ENCODE results near the gene TMEM95. TPM values are rescaled to one million over a fixed set of nuclear protein-coding genes. Genes with fewer than 3 reads are reported as not detected.
"Not testable (repeated sequence)": the region's sequence is repeated elsewhere in the genome, so short reads cannot be mapped to it uniquely, and the experiment has no call there.

Gene TMEM95
- polyA plus RNA-seq, 12 donors: not detected

DNA sequence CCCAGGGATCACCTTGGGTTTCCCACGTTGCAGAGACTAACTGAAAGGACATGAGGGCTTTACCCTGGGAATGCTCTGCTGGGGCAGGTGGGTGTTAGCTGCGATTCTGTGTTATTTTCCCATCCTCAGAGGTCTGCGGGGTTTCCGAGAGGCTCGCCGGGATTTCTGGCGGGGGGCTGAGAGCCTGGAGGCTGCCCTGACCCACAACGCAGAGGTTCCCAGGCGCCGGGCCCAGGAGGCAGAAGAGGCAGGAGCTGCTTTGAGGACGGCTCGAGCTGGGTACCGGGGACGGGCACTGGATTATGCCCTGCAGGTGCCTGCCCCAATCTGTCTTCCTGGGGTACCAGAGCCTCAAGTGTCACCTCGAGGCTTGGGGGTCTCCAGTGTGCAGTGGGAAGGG is 11.7 kb upstream of the TMEM95 start:
- no peak for DNase-seq

DNA sequence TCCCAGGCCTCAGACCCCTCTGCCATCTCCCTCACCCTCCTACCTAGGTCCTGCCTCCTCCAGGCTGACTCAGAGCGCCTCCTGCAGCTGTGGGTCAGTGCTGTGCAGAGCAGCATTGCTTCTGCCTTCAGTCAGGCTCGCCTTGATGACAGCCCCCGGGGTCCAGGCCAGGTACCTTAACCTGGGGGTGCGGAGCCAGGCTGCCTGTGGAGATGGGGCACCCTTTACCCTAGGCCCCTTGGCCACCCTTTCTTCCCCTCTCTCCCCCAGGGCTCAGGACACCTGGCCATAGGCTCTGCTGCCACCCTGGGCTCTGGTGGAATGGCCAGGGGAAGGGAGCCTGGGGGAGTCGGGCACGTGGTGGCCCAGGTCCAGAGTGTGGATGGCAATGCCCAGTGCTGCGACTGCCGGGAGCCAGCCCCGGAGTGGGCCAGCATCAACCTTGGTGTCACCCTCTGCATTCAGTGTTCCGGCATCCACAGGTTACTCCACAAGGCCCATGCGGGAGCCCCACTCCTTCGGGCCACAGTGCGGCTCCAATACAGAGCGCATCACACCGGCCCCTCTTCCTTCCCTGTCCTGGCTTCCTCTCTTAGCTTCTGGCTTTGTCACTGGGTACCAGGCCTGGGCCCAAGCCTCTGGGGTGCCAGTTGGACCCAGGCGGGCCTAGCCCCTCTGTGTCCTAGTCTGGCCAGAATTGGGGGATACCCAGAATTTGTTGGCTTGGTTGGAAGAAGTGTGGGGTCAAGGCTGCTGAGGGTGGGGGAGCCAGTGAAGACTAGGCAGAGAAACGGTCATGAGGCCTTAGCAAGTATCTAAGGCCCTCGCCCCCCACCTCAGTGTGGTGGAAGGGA is 8.0 kb upstream of the TMEM95 start:
- no peak for DNase-seq

DNA sequence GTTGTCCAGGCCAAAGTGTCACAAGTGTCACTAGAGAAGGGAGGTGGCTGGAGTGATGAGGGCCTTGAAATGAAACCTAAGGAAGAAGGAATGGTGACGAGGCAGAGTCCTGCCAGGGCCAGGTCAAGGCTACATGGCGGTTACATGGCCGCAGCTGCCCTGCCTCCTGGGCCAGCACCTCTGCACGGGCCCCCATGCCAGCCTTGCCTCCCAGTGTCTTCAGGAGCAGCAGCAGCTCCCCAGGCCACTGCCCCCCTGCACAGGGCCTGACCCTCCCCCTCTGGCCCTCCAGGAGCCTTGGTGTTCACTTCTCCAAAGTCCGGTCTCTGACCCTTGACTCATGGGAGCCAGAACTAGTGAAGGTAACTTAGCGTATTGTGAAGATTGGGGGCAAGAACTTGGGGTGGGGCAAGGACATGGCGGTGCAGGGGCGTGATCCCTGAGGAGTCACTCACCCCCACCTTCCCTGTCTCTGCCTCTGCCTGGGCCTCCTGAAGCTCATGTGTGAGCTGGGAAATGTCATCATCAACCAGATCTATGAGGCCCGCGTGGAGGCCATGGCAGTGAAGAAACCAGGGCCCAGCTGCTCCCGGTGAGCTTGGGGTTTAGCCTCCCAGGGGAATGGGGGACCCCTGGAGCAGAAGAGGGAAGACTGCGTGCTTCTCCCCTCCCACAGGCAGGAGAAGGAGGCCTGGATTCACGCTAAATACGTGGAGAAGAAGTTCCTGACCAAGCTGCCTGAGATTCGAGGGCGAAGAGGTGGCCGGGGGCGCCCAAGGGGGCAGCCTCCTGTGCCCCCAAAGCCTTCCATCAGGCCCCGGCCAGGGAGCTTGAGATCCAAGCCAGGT is 7.1 kb upstream of the TMEM95 start:
- no peak for DNase-seq

DNA sequence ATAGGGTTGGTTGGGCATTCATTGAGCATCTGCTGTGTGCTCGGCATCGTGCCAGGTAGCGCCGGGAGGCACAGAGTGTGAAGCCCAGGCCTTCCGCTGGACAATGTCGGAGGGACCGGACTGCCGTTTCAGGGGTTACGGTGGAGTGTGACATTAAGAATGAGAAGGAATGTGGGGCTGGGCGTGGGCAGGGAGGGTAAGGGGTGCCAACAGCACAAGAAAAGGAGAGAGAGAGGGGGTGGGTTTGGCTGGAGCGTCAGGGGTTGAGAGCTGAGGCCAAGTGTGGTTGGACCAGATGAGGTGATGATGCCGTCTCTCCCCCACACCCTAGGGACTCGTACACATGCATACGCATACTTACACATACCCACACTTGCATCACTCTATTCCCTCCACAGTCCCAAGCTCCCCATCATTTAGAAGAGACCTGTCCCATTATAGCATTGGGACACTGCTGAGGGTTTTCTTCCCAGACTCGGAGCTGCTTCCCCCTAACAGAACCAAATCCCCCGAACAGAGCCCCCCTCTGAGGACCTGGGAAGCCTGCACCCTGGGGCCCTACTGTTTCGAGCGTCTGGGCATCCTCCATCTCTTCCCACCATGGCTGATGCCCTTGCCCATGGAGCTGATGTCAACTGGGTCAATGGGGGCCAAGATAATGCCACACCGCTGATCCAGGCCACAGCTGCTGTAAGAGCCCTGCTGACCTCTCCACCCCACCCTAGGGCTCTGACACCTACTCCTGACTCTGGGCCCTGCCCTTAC is 6.3 kb upstream of the TMEM95 start:
- DNase-seq: no peak

DNA sequence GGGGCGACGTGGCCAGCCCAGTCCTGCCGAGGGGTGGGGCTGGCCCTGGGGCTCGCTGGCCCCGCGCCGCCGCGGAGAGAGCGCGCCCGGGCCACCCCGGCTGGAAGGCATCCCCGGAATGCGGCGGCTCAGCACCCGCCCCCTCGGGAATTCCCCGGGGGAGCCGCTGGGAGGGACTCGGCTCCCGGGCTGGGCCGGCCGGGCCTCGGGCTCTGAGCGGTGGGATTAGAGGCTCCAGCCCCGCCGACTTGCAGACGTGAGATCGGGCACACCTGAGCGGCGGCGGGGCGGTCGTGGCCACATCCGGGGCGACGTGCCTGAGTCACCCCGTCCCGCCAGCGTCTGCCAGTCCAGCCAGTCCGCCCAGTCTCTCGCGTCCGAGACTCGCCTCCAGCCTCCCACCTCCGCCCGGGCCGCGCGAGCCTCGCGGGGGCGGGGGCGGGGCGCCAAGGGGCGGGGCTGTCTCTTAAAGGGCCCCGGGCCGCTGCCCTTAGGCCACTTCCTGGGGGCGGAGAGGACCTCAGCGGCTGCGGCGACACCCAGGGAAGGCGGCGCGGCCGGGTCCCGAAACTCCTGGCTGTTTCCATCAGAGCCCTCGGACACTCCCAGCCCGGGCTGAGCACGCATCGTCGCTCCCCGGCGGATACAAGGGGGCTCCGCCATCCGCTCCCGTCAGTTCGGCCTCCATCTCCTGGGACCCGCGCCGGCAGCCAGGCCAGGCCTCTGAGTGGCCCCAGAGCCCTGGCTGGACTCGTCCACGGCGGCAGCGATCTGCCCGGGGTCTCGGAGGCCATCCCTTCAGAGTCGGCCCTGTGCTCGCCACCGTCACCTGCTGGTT is 3.1 kb upstream of the TMEM95 start, which contains the start of gene KCTD11:
TSS of gene KCTD11 (plus strand) at position 498 of the 838 bp plus-strand sequence.
- DNase-seq: peak; percentile 75

DNA sequence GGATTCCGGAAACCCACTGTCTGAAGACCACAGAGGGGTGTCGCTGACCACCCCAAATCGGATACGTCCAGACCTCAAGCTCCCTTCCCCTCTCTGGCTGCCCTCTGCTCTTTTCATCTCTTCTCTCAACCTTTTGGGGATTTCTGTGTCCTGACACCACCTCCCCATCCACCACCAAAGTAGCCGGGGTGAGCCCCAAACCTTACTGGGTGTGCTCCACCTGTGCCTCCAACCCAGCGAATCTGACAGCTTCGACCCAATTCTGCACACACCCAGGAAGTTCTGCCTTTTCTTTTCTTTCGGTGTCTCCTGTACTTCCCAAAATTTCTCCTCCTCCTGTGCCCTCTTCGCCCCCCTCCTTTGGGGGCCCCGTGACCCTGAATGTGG is 2.5 kb upstream of the TMEM95 start:
- no peak for DNase-seq

DNA sequence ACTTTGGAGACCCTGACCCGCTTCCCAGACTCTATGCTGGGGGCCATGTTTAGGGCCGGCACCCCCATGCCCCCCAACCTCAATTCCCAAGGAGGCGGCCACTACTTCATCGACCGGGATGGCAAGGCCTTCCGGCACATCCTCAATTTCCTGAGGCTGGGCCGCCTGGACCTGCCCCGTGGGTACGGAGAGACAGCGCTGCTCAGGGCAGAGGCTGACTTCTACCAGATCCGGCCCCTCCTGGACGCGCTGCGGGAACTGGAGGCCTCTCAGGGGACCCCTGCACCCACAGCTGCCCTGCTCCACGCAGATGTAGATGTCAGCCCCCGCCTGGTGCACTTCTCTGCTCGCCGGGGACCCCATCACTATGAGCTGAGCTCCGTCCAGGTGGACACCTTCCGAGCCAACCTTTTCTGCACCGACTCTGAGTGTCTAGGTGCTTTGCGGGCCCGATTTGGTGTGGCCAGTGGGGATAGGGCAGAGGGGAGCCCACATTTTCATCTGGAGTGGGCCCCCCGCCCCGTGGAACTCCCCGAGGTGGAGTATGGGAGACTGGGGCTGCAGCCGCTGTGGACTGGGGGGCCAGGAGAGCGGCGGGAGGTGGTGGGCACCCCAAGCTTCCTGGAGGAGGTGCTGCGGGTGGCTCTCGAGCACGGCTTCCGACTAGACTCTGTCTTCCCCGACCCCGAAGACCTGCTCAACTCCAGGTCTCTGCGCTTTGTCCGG is 1.9 kb upstream of the TMEM95 start:
- DNase-seq: no peak

DNA sequence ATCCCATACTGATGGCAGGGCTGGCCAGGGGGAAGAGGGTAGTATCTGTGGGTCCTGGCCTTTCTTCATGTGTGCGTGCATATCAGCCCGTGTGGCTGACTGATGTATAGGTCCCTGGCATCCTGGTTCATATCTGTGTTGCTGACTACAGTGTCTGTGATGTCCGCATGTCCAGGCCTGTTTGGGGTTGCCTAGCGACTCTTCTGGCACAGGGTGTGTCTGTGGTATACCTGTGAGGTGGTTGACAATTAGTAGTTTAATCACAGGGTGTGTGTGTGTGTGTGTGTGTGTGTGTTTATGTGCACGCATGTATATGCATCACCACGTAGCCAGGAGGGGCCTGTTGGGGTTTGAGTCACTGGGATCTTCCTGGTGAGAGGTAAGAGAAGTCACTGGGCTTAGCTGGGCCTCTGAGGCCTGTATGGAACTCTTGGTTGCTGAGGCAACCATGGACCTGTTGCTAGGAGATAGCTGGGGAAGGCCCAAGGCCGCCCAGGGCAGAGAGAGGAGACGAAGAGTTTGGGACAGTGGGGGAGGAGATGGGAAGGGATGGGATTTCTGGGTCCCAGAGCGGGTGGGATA is 603 bp upstream of the TMEM95 start:
- DNase-seq: no peak

DNA sequence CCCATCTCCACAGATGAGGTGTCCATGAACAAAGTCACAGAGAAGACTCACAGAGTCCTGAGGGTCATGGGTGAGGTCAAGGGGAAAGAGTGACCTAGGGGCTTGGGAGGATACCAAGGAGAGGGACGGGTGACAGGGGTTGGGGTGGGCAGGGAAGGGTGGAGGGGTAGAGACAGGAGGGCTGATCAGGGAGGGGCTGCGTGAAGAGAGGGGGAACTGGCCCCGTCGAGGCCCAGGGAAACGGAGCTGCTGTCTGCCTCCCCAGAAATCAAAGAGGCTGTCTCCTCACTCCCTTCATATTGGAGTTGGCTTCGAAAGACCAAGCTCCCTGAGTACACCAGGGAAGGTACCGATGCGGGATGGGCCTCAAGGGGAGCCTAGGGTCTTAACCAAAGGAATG is 617 bp downstream of the TMEM95 start:
- no peak for DNase-seq

DNA sequence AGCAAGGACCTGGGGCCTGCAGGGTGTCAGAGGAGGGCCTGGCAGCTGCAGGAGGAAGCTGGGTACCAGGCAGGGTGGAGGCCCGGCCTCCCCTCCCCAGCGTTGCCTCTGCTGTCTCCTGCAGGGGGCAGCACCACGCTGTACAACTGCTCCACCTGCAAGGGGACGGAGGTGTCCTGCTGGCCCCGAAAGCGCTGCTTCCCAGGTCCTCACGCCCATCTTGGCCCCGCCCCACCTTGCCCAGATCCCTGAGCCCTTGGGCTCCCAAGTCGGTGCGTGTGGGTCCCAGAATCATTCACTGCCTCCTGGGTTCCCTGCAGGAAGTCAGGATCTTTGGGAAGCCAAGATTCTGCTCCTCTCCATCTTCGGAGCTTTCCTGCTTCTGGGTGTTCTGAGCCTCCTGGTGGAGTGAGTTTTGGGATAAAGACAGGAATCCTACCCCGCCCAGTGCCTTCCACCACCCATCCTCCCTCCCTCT is 1.2 kb downstream of the TMEM95 start:
- peak; percentile 68 for DNase-seq

DNA sequence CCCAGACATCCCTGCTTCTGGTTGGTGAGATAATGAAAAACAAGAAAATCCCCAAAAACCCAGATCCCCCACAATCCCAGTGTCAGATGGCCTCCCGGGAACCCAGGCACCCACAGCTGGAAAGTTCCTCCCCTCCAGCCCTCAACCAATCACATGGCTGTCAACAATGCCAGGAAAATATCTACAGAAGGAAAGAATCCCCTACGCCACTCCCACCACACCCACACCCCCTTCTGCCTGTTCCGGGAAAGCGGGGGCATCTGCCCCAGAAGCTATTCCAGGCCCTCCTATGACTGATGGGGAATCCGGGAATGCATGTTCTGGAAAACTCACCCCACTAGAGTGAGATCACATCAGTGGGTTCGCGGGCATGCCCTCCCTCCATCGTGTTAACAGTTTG is 1.8 kb downstream of the TMEM95 start:
- DNase-seq: no peak

DNA sequence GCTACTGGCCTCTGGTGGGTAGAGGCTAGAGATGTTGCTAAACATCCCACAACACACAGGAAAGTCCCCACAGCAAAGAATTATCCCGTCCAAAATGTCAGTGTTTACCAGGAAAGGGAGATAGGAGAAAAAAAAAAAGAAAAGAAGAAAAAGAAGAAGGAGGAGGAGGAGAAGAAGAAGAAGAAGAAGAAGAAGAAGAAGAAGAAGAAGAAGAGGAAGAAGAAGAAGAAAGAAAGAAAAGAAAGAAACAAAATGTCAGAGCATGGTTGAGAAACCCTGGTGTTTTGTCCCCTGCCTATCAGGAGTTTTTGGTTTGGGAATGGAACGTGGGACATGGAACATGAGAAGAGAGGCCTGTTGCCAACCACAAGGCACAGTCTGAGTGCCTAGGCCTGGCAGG is 2.4 kb downstream of the TMEM95 start:
- no peak for DNase-seq

DNA sequence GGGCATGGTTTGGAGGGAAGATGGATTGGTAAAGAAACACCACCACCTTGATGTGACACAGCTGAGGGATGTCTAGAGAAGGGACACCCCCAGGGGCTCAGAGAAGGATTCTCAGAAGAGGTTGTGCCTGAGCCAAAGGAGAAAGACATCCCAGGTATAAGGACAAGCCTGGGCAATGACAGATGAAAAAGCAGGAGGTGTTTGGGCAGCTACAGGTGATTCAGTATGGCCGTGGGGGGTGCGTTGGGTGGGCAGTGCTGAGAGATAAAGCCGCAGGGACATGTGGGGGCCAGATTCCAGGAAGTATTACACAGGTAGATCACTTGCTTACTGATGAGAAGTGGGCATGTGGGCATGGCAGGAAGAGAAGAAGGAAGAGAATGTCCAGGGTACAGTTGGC is 7.0 kb downstream of the TMEM95 start:
- DNase-seq: no peak

DNA sequence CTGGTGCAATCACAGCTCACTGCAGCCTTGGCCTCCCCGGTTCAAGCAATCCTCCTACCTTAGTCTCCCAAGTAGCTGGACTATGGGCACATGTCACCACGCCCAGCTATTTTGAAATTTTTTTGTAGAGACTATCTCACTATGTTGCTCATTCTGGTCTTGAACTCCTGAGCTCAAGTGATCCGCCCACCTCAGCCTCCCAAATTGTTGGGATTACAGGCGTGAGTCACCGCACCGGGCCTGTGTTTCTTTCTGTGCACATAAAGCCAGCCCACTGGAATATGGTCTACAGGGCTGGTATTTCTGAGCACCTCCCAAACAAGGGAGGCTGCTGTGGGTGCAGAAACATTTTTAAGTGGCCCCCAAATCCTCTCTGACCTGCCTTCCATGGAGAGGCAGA is 8.4 kb downstream of the TMEM95 start:
- no peak for DNase-seq

DNA sequence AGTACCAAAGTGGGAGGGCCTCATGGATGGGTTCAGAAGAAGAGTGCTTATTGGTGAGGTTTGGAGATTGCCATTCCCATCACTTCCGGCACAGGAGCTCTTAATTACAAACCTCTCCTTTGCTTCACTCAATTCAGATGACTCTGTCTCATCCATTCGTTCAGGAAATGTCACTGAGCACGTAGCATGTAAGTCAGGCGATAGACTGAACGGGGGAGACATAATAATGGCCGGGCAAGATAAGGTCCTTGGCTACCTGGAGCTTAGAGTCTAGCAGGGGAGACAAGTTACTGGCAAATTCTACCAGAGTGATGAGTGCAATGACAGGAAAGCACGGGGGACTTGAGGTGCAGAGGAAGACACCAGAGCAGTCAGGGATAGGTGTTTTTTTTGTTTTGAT is 11.0 kb downstream of the TMEM95 start:
- not testable (repeated sequence) for DNase-seq

DNA sequence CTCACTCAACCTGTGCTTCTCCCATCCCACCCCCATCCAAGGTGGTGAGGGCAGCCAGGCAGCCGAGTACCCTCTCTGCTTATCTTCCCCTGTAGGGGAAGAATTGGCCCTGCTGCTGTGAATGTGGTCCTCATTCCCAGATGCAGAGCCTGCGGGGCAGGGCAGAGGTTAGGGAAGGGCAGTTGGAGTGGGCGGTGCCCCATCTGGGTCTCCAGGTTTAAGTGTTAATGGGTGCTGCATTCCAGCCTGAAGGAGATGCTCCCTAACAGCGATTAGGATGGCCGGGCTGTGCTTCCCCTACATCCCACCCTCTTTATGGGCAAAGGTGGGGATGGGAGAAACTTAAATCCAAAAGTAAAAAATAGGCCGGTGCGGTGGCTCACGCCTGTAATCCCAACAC is 12.1 kb downstream of the TMEM95 start:
- no peak for DNase-seq

DNA sequence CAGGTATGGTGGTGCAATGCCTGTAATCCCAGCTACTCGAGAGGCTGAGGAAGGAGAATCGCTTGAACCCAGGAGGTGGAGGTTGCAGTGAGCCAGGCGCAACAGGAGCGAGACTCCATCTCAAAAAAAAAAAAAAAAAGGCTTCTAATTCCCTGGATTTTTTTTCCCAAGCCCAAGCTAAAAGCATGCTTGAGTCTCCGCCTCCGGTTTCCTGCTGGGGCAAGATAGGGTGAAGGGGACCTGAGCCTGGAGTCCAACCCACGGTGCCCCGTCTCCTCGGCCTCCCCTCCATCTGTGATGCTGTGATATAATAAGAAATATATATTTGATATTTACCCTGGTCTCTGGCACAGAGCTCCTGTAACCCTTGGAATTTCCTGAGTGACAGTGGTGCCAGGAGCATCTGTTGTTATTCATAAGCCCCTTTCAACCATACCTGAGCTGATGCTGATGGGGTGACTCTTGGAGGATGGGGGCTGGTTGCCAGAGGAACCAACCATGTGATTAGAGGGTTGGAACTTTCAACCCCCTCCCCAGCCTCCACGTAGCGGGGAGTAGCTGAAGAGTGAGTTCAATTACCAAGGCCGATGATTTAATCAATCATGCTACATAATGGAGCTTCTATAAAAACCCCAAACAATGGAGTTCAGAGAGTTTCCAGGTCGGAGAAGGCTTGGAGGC is 13.1 kb downstream of the TMEM95 start:
- no peak for DNase-seq

DNA sequence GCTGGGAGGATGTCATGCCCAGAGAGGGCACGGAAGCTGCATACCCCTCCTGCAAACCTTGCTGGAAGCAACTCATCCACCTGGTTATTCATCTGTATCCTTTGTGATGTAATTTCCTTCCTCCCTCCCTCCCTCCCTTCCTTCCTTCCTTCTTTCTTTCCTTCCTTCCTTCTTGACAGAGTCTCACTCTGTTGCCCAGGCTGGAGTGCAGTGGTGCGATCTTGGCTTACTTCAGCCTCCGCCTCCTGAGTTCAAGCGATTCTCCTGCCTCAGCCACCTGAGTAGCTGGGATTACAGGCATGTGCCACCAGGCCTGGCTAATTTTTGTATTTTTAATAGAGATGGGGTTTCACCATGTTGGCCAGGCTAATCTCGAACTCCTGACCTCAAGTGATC is 13.6 kb downstream of the TMEM95 start:
- DNase-seq: not testable (repeated sequence)

DNA sequence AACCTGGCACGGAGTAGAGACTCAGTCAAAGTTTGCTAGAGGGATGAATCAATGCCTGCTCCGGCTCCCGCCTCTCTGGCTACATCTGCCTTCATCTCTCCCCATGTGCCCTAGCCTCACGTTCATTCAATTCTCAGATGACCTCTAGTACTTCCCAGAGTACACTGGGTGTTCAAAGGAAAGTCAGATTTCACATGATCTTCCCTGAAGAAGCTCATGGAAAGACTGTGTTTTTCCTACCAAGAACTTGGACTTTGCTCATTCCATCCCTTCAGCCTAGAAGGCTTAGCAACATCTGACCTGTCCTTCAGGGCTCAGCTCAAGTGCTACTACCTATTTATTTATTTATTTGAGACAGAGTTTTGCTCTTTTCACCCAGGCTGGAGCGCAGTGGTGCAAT is 14.9 kb downstream of the TMEM95 start:
- no peak for DNase-seq

Data from muscle of arm (tissue), 12 donors.